HepG2 (cell line): ENCODE measurements around the gene GLCE. TPM values are rescaled to one million over a fixed set of nuclear protein-coding genes. Genes with fewer than 3 reads are reported as not detected.

ENCODE experiments used
- BHLHE40 ChIP-seq: IDR thresholded peaks from 2 replicates; pipeline ENCODE4 v1.6.1; 2011; ENCODE audit warnings: low read length, improper control_type of control experiment
- FOXK1 ChIP-seq: sonication (generic); formaldehyde crosslinking; IDR thresholded peaks from 2 replicates; pipeline ENCODE4 v1.4.0; 2020; ENCODE audit warnings: low read depth, missing genetic modification reagents, borderline replicate concordance
- HMGXB4 ChIP-seq, 2 experiments: sonication (generic) in 1 of 2; formaldehyde crosslinking in 1 of 2; IDR thresholded peaks; 2 replicates each; pipeline versions ENCODE4 v1.4.0 to v1.6.1; 2018 to 2020; ENCODE audit warnings: missing genetic modification reagents in 2 of 2, borderline replicate concordance in 1 of 2, low read depth in 1 of 2, mild to moderate bottlenecking in 1 of 2, missing biosample characterization in 1 of 2
- ISX ChIP-seq: sonication (generic); formaldehyde crosslinking; conservative IDR thresholded peaks from 2 replicates; pipeline ENCODE4 v1.5.0; 2020; ENCODE audit warnings: missing genetic modification reagents
- KIAA2018 ChIP-seq: sonication (generic); formaldehyde crosslinking; IDR thresholded peaks from 2 replicates; pipeline ENCODE4 v1.5.0; 2020; ENCODE audit warnings: mild to moderate bottlenecking, missing genetic modification reagents, borderline replicate concordance
- RNF2 ChIP-seq: fragments of 450-650 bp; conservative IDR thresholded peaks from 2 replicates; pipeline ENCODE4 v1.6.1; 2016; ENCODE audit warnings: low read depth
- SKI ChIP-seq: fragments of 450-650 bp; IDR thresholded peaks from one replicate; pipeline ENCODE4 v1.6.1; 2018; ENCODE audit warnings: mild to moderate bottlenecking; ENCODE audit not compliant: partially characterized antibody
- ZBTB7B ChIP-seq: sonication (generic); formaldehyde crosslinking; IDR thresholded peaks from 2 replicates; pipeline ENCODE4 v1.4.0; 2020; ENCODE audit warnings: missing genetic modification reagents
- ZMYM2 ChIP-seq: sonication (generic); formaldehyde crosslinking; IDR thresholded peaks from 2 replicates; pipeline ENCODE4 v1.8.0; 2022; ENCODE audit warnings: mild to moderate bottlenecking, missing genetic modification reagents
- ZNF557 ChIP-seq: sonication (generic); formaldehyde crosslinking; IDR thresholded peaks from 2 replicates; pipeline ENCODE4 v1.4.0; 2020; ENCODE audit warnings: missing genetic modification reagents
- ZZZ3 ChIP-seq: sonication (generic); formaldehyde crosslinking; IDR thresholded peaks from 2 replicates; pipeline ENCODE4 v1.4.0; 2020; ENCODE audit warnings: missing genetic modification reagents, mild to moderate bottlenecking, borderline replicate concordance
- polyA plus RNA-seq, 8 experiments: library from polyadenylated mRNA; depleted of rRNA in 3 of 8; stranded (reverse) in 7 of 8; unstranded in 1 of 8; fragments of >200 nt; fragmentation: Illumina TruSeq in 4 of 8; extraction: Trizol in 4 of 8; gene quantifications; 2 replicates each; pipeline versions ENCODE4 v1.2.1 to v1.2.3, GENCODE V29; 2011 to 2016; ENCODE audit warnings: low read depth in 4 of 8, missing spikeins in 1 of 8, mixed read lengths in 1 of 8; ENCODE audit not compliant: insufficient read depth in 1 of 8
- total RNA-seq, 5 experiments: library from RNA; depleted of rRNA; stranded (reverse); fragments of >200 nt; fragmentation: Illumina TruSeq; extraction: Trizol; gene quantifications; 2 replicates each; pipeline ENCODE4 v1.2.3, GENCODE V29; 2016; ENCODE audit warnings: low read depth in 1 of 5
- TF ChIP-seq, protein P1 (sequence below): sonication (generic); formaldehyde crosslinking; conservative IDR thresholded peaks from 2 replicates; pipeline ENCODE4 v1.4.0; 2020; ENCODE audit warnings: mild to moderate bottlenecking, missing genetic modification reagents, moderate library complexity
- TF ChIP-seq, protein P2 (sequence below): IDR thresholded peaks from 2 replicates; pipeline ENCODE4 v1.6.1; 2016; ENCODE audit warnings: low read depth

The GLCE gene
- total and polyA plus RNA-seq, 2 of the 13 experiments (the other 11 are each of a cell fraction or from before 2014, with no cell fraction given): 12.9 to 23.4 TPM

GRCh38 chr15:69224383-69224782 lies 63.9 kb downstream of the GLCE start (continued):
- TF ChIP-seq FOXK1 (CRISPR knock-in tag) (peak; percentile 95; the same call in 1 of the 2 replicates), KIAA2018 (CRISPR knock-in tag) (no peak), SKI (peak; percentile 73), ZMYM2 (peak; percentile 90), ZNF557 (CRISPR knock-in tag) (no peak), ZZZ3 (no peak), ISX (CRISPR knock-in tag) (no peak), RNF2 (no peak), HMGXB4 (CRISPR knock-in tag; IDR thresholded peaks at IDR 0.05; ENCODE audit: borderline replicate concordance in 1 of 2, low read depth in 1 of 2) (peak in 1 of 2 experiments; percentile 53; a peak in 1 of 4 replicates), ZBTB7B (CRISPR knock-in tag) (peak; percentile 52; the same call in 1 of the 2 replicates), BHLHE40 (0 out of 2 replicates have a peak, but pooled peaks have one; percentile 60)
- TF ChIP-seq, protein P1, sequence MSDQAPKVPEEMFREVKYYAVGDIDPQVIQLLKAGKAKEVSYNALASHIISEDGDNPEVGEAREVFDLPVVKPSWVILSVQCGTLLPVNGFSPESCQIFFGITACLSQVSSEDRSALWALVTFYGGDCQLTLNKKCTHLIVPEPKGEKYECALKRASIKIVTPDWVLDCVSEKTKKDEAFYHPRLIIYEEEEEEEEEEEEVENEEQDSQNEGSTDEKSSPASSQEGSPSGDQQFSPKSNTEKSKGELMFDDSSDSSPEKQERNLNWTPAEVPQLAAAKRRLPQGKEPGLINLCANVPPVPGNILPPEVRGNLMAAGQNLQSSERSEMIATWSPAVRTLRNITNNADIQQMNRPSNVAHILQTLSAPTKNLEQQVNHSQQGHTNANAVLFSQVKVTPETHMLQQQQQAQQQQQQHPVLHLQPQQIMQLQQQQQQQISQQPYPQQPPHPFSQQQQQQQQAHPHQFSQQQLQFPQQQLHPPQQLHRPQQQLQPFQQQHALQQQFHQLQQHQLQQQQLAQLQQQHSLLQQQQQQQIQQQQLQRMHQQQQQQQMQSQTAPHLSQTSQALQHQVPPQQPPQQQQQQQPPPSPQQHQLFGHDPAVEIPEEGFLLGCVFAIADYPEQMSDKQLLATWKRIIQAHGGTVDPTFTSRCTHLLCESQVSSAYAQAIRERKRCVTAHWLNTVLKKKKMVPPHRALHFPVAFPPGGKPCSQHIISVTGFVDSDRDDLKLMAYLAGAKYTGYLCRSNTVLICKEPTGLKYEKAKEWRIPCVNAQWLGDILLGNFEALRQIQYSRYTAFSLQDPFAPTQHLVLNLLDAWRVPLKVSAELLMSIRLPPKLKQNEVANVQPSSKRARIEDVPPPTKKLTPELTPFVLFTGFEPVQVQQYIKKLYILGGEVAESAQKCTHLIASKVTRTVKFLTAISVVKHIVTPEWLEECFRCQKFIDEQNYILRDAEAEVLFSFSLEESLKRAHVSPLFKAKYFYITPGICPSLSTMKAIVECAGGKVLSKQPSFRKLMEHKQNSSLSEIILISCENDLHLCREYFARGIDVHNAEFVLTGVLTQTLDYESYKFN: peak; percentile 91
- TF ChIP-seq, protein P2, sequence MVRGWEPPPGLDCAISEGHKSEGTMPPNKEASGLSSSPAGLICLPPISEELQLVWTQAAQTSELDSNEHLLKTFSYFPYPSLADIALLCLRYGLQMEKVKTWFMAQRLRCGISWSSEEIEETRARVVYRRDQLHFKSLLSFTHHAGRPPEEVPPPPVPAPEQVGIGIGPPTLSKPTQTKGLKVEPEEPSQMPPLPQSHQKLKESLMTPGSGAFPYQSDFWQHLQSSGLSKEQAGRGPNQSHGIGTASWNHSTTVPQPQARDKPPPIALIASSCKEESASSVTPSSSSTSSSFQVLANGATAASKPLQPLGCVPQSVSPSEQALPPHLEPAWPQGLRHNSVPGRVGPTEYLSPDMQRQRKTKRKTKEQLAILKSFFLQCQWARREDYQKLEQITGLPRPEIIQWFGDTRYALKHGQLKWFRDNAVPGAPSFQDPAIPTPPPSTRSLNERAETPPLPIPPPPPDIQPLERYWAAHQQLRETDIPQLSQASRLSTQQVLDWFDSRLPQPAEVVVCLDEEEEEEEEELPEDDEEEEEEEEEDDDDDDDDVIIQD (CRISPR knock-in tag): peak; percentile 99
